AG09309 (cell line): ENCODE data around the gene CLCNKA.

Experiments
- DNase-seq: peaks from one replicate; pipeline ENCODE4 v3.0.0-alpha.2; 2010; ENCODE audit warnings: low read depth
- H3K4me3 ChIP-seq: 2 replicates; pipeline ENCODE4 v1.5.1; 2011; ENCODE audit warnings: mild to moderate bottlenecking, low read depth, low read length, moderate library complexity; ENCODE audit not compliant: control insufficient read depth
- TF ChIP-seq, protein P1 (sequence below): IDR thresholded peaks from 2 replicates; pipeline ENCODE4 v1.5.1; 2011; ENCODE audit warnings: mild to moderate bottlenecking, low read depth, low read length, inconsistent platforms; ENCODE audit not compliant: insufficient read depth, control insufficient read depth; ENCODE audit errors: missing control alignments

Gene CLCNKA

DNA sequence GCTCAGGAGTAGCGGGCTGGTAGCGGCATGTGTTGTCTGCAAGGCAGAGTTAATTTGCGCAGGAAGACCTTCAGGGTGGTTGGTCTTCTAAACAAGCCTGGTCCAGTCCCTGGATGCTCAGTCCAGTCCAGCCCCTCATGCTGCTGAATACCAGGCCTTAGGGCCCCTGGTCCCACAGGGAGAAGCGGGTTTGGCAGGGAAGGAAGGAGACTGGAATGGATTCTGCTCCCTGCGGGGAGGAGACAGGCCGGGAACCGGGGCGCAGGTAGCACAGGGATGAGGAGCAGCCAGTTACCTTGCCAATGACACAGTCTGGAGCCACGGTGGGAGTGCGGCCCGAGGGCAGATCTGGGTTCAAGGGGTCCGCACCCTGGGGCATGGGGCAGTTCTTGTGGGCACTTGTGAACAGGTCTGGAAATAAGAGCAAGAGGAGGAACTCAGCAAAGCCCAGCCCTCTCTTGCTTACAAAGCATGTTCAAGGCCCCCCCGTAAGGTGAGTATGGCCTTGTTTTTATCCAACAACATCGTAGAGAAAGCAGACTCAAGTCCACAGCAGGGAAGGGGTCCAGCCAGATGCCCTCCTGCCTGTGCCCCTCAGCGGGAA, 41.5 kb downstream of the CLCNKA start:
- TF ChIP-seq, protein P1, sequence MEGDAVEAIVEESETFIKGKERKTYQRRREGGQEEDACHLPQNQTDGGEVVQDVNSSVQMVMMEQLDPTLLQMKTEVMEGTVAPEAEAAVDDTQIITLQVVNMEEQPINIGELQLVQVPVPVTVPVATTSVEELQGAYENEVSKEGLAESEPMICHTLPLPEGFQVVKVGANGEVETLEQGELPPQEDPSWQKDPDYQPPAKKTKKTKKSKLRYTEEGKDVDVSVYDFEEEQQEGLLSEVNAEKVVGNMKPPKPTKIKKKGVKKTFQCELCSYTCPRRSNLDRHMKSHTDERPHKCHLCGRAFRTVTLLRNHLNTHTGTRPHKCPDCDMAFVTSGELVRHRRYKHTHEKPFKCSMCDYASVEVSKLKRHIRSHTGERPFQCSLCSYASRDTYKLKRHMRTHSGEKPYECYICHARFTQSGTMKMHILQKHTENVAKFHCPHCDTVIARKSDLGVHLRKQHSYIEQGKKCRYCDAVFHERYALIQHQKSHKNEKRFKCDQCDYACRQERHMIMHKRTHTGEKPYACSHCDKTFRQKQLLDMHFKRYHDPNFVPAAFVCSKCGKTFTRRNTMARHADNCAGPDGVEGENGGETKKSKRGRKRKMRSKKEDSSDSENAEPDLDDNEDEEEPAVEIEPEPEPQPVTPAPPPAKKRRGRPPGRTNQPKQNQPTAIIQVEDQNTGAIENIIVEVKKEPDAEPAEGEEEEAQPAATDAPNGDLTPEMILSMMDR, result no peak
- no peak overlapping the region for H3K4me3 ChIP-seq
- no peak for DNase-seq

GRCh38 chr1:16063921-16064320, 42.1 kb downstream of the CLCNKA start:
- H3K4me3 ChIP-seq, result no peak overlapping the region
- no peak for DNase-seq
- TF ChIP-seq, protein P1, result no peak

GRCh38 chr1:16064536-16065268, 42.9 kb downstream of the CLCNKA start:
- TF ChIP-seq, protein P1, result no peak
- no peak overlapping the region for H3K4me3 ChIP-seq
- no peak for DNase-seq

DNA sequence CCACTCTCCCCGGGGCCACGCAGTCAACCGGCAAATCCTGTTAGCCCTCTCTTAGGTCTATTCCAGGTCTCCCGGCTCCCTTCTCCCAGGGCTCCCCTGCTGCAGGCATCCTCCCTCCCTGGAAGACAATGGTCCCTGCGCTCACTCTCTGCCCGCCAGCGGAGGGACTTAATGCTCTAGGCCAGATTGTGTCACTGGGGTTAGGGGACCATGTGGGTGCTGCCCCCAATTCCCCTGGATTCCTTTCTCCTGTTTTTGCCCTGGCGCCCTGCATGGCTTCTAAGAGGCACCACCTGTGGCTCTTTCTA, 43.4 kb downstream of the CLCNKA start:
- TF ChIP-seq, protein P1, result no peak
- H3K4me3 ChIP-seq, result no peak overlapping the region
- DNase-seq, result no peak

- TF ChIP-seq, protein P1, result no peak
- no peak for DNase-seq
- H3K4me3 ChIP-seq, result no peak overlapping the region
Measured at GRCh38 chr1:16066245-16066644, 44.4 kb downstream of the CLCNKA start.

GRCh38 chr1:16067127-16067768, 45.4 kb downstream of the CLCNKA start:
- TF ChIP-seq, protein P1, result no peak
- DNase-seq, result no peak
- no peak overlapping the region for H3K4me3 ChIP-seq
